ENCODE measurements around the gene KRTAP5-5. TPM values are rescaled to one million over a fixed set of nuclear protein-coding genes. Genes with fewer than 3 reads are reported as not detected.
A peak's percentile ranks its signal among the peaks of the same experiment; 100 is the strongest.

KRTAP5-5 gene
- total and polyA plus RNA-seq, 2 of the 13 experiments (the other 11 are each of a cell fraction or from before 2014, with no cell fraction given), result not detected

- TF ChIP-seq SOX13 (IDR thresholded peaks at IDR 0.05) (no peak; the same call in 1 of the 2 replicates), SOX13 (CRISPR knock-in tag; conservative IDR thresholded peaks at IDR 0.05 in 1 of 2, IDR thresholded peaks at IDR 0.05 in 1 of 2) (peak in 1 of 2 experiments; percentile 55; a peak in 1 of 4 replicates), ZNF792 (CRISPR knock-in tag; IDR thresholded peaks at IDR 0.05) (0 out of 2 replicates have a peak, but pooled peaks have one; percentile 18), HDAC2 (CRISPR knock-in tag; IDR thresholded peaks at IDR 0.05) (peak; percentile 89), ZNF674 (CRISPR knock-in tag; IDR thresholded peaks at IDR 0.05; ENCODE audit: low read depth) (no peak), KDM5A (IDR thresholded peaks at IDR 0.05; ENCODE audit: borderline replicate concordance, low read length) (no peak), ZBTB4 (CRISPR knock-in tag; IDR thresholded peaks at IDR 0.05; ENCODE audit: borderline replicate concordance) (peak; percentile 99; the same call in 1 of the 2 replicates), POLR2AphosphoS5 (IDR thresholded peaks at IDR 0.05; ENCODE audit: low read depth, low read length) (peak; percentile 40; the same call in 1 of the 2 replicates), ZNF44 (CRISPR knock-in tag; IDR thresholded peaks at IDR 0.05) (0 out of 2 replicates have a peak, but pooled peaks have one; percentile 52), ZFX (CRISPR knock-in tag; IDR thresholded peaks at IDR 0.05; ENCODE audit: low read depth) (peak; percentile 91), TCF7 (IDR thresholded peaks at IDR 0.05; ENCODE audit: low read depth) (peak; percentile 39; the same call in 1 of the 2 replicates), TBX2 (CRISPR knock-in tag; IDR thresholded peaks at IDR 0.05; ENCODE audit: borderline replicate concordance) (peak; percentile 75), SMAD9 (CRISPR knock-in tag; IDR thresholded peaks at IDR 0.05) (0 out of 2 replicates have a peak, but pooled peaks have one; percentile 7), ZNF772 (CRISPR knock-in tag; IDR thresholded peaks at IDR 0.05) (peak; percentile 10; the same call in 1 of the 2 replicates), ZNF749 (CRISPR knock-in tag; IDR thresholded peaks at IDR 0.05; ENCODE audit: borderline replicate concordance) (no peak), MYC (CRISPR knock-in tag; IDR thresholded peaks at IDR 0.05; ENCODE audit: borderline replicate concordance) (peak; percentile 48; the same call in 1 of the 2 replicates), MED13 (CRISPR knock-in tag; IDR thresholded peaks at IDR 0.05) (peak; percentile 37; the same call in 1 of the 2 replicates), NR2F6 (IDR thresholded peaks at IDR 0.05) (peak; percentile 52; the same call in 1 of the 2 replicates), NR2F6 (CRISPR knock-in tag; IDR thresholded peaks at IDR 0.05) (peak; percentile 49)
- TF ChIP-seq, protein P1, sequence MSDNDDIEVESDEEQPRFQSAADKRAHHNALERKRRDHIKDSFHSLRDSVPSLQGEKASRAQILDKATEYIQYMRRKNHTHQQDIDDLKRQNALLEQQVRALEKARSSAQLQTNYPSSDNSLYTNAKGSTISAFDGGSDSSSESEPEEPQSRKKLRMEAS (IDR thresholded peaks at IDR 0.05), result peak; percentile 73
- TF ChIP-seq, protein P2, sequence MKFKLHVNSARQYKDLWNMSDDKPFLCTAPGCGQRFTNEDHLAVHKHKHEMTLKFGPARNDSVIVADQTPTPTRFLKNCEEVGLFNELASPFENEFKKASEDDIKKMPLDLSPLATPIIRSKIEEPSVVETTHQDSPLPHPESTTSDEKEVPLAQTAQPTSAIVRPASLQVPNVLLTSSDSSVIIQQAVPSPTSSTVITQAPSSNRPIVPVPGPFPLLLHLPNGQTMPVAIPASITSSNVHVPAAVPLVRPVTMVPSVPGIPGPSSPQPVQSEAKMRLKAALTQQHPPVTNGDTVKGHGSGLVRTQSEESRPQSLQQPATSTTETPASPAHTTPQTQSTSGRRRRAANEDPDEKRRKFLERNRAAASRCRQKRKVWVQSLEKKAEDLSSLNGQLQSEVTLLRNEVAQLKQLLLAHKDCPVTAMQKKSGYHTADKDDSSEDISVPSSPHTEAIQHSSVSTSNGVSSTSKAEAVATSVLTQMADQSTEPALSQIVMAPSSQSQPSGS (CRISPR knock-in tag; IDR thresholded peaks at IDR 0.05), result peak; percentile 43; the same call in 1 of the 2 replicates
Observed at GRCh38 chr11:1654388-1655167, 25.0 kb downstream of the KRTAP5-5 start (continued).
